Activated T-helper 1 cell treated with anti-CD3 and anti-CD28 coated beads, Interleukin-12 subunit alpha, Interleukin-12 subunit beta, Interleukin-2, Interleukin-4 antibody, amounts not matched to agents 30 ng/mL and 10 ng/mL and 1 ng/mL, durations not matched to agents 14 hours and 24 hours and 36 hours (primary cell): ENCODE data around the gene GPC5. TPM values are rescaled to one million over a fixed set of nuclear protein-coding genes. Genes with fewer than 3 reads are reported as not detected.
"Not testable (repeated sequence)": the region's sequence is repeated elsewhere in the genome, so short reads cannot be mapped to it uniquely, and the experiment has no call there.

Source experiments
- DNase-seq: peaks from one replicate; pipeline ENCODE4 v3.0.0; 2021; ENCODE audit warnings: low spot score
- H3K27ac Mint-ChIP-seq: one replicate; pipeline ENCODE4 v1.8.0; 2021; ENCODE audit warnings: mild to moderate bottlenecking, mixed read lengths
- H3K27me3 Mint-ChIP-seq: one replicate; pipeline ENCODE4 v1.8.0; 2022; ENCODE audit warnings: mild to moderate bottlenecking, moderate library complexity, mixed read lengths; ENCODE audit not compliant: insufficient read depth
- H3K36me3 Mint-ChIP-seq: one replicate; pipeline ENCODE4 v1.8.0; 2021; ENCODE audit warnings: low read depth, mixed read lengths
- H3K4me1 Mint-ChIP-seq: one replicate; pipeline ENCODE4 v1.8.0; 2021; ENCODE audit warnings: low read depth, mixed read lengths
- H3K4me3 Mint-ChIP-seq: one replicate; pipeline ENCODE4 v1.8.0; 2021; ENCODE audit warnings: mild to moderate bottlenecking, moderate library complexity, mixed read lengths
- H3K9me3 Mint-ChIP-seq: one replicate; pipeline ENCODE4 v1.8.0; 2021; ENCODE audit warnings: mixed read lengths
- intact Hi-C: fragments of 100-400 bp; cut with micrococcal nuclease; formaldehyde crosslinking; loops from one replicate; pipeline ENCODE4 v1.15.1; 2024
- total RNA-seq: library from RNA; stranded (reverse); gene quantifications from 2 replicates; pipeline ENCODE4 v1.2.3, GENCODE V29; 2022

GPC5 gene
- total RNA-seq, 1 donor from 2014 or later = not detected

GRCh38 chr13:92500192-92500591, 1101.8 kb downstream of the GPC5 start:
- no peak overlapping the region for H3K4me3 Mint-ChIP-seq
- no peaks in the 10 kb centered on the region for H3K27me3 Mint-ChIP-seq
- no peak overlapping the region for H3K27ac Mint-ChIP-seq
- no peaks in the 10 kb centered on the region for H3K4me1 Mint-ChIP-seq
- intact Hi-C loops = no loop called here
- H3K36me3 Mint-ChIP-seq = no peaks in the 10 kb centered on the region
- H3K9me3 Mint-ChIP-seq = peaks cover 10% of the 10 kb centered on the region
- no peak for DNase-seq

- intact Hi-C loops = no loop called here
- Mint-ChIP-seq H3K9me3 (peaks cover 3% of the 10 kb centered on the region), H3K27me3 (no peaks in the 10 kb centered on the region), H3K27ac (no peak overlapping the region), H3K4me3 (no peak overlapping the region), H3K4me1 (no peaks in the 10 kb centered on the region), H3K36me3 (no peaks in the 10 kb centered on the region)
- no peak for DNase-seq
Measured at GRCh38 chr13:92510416-92510815, 1112.0 kb downstream of the GPC5 start.

GRCh38 chr13:92512852-92513251, 1114.4 kb downstream of the GPC5 start:
- no peaks in the 10 kb centered on the region for H3K36me3 Mint-ChIP-seq
- no peak overlapping the region for H3K4me3 Mint-ChIP-seq
- no peak overlapping the region for H3K27ac Mint-ChIP-seq
- no peaks in the 10 kb centered on the region for H3K27me3 Mint-ChIP-seq
- no peak for DNase-seq
- H3K4me1 Mint-ChIP-seq = no peaks in the 10 kb centered on the region
- peaks cover 5% of the 10 kb centered on the region for H3K9me3 Mint-ChIP-seq
- intact Hi-C loops = no loop called here

GRCh38 chr13:92513672-92514071, 1115.3 kb downstream of the GPC5 start:
- no peak for DNase-seq
- H3K27ac Mint-ChIP-seq = no peak overlapping the region
- no peaks in the 10 kb centered on the region for H3K4me1 Mint-ChIP-seq
- intact Hi-C loops = no loop called here
- H3K36me3 Mint-ChIP-seq = no peaks in the 10 kb centered on the region
- H3K9me3 Mint-ChIP-seq = peaks cover 10% of the 10 kb centered on the region
- H3K27me3 Mint-ChIP-seq = no peaks in the 10 kb centered on the region
- no peak overlapping the region for H3K4me3 Mint-ChIP-seq

GRCh38 chr13:92514420-92515125, 1116.2 kb downstream of the GPC5 start:
- Mint-ChIP-seq H3K9me3 (peaks cover 10% of the 10 kb centered on the region), H3K27ac (no peak overlapping the region), H3K4me3 (no peak overlapping the region), H3K36me3 (no peaks in the 10 kb centered on the region), H3K27me3 (no peaks in the 10 kb centered on the region), H3K4me1 (no peaks in the 10 kb centered on the region)
- DNase-seq = no peak
- intact Hi-C loops = no loop called here

GRCh38 chr13:92516878-92517277, 1118.5 kb downstream of the GPC5 start:
- DNase-seq, H3K36me3 Mint-ChIP-seq, intact Hi-C loops, H3K27ac Mint-ChIP-seq, H3K27me3 Mint-ChIP-seq, H3K4me3 Mint-ChIP-seq, H3K4me1 Mint-ChIP-seq: not testable (repeated sequence)
- peaks cover 10% of the 10 kb centered on the region for H3K9me3 Mint-ChIP-seq

- H3K36me3 Mint-ChIP-seq, H3K9me3 Mint-ChIP-seq, H3K4me3 Mint-ChIP-seq, intact Hi-C loops, DNase-seq, H3K27ac Mint-ChIP-seq, H3K27me3 Mint-ChIP-seq, H3K4me1 Mint-ChIP-seq: not testable (repeated sequence)
Measured at GRCh38 chr13:92518622-92519021, 1120.2 kb downstream of the GPC5 start.

GRCh38 chr13:92530364-92530763, 1131.9 kb downstream of the GPC5 start:
- DNase-seq = no peak
- Mint-ChIP-seq H3K4me3 (no peak overlapping the region), H3K27me3 (no peaks in the 10 kb centered on the region), H3K4me1 (no peaks in the 10 kb centered on the region), H3K9me3 (no peaks in the 10 kb centered on the region), H3K36me3 (no peaks in the 10 kb centered on the region), H3K27ac (no peak overlapping the region)
- intact Hi-C loops = no loop called here

- no peaks in the 10 kb centered on the region for H3K36me3 Mint-ChIP-seq
- intact Hi-C loops = no loop called here
- no peak overlapping the region for H3K4me3 Mint-ChIP-seq
- no peak for DNase-seq
- H3K27me3 Mint-ChIP-seq = no peaks in the 10 kb centered on the region
- no peak overlapping the region for H3K27ac Mint-ChIP-seq
- H3K4me1 Mint-ChIP-seq = no peaks in the 10 kb centered on the region
- H3K9me3 Mint-ChIP-seq = no peaks in the 10 kb centered on the region
Measured at GRCh38 chr13:92535222-92536006, 1137.0 kb downstream of the GPC5 start.

GRCh38 chr13:92537471-92537870, 1139.0 kb downstream of the GPC5 start:
- Mint-ChIP-seq H3K36me3 (no peaks in the 10 kb centered on the region), H3K27me3 (no peaks in the 10 kb centered on the region), H3K9me3 (no peaks in the 10 kb centered on the region), H3K27ac (no peak overlapping the region), H3K4me1 (no peaks in the 10 kb centered on the region), H3K4me3 (no peak overlapping the region)
- intact Hi-C loops = no loop called here
- DNase-seq = no peak

- no peak for DNase-seq
- Mint-ChIP-seq H3K4me1 (no peaks in the 10 kb centered on the region), H3K27me3 (no peaks in the 10 kb centered on the region), H3K36me3 (no peaks in the 10 kb centered on the region), H3K27ac (no peak overlapping the region), H3K9me3 (no peaks in the 10 kb centered on the region), H3K4me3 (no peak overlapping the region)
- intact Hi-C loops = no loop called here
Measured at GRCh38 chr13:92538164-92538563, 1139.7 kb downstream of the GPC5 start.

GRCh38 chr13:92539148-92539547, 1140.7 kb downstream of the GPC5 start:
- DNase-seq, H3K27ac Mint-ChIP-seq, H3K4me3 Mint-ChIP-seq, intact Hi-C loops, H3K27me3 Mint-ChIP-seq, H3K36me3 Mint-ChIP-seq, H3K9me3 Mint-ChIP-seq, H3K4me1 Mint-ChIP-seq: not testable (repeated sequence)

GRCh38 chr13:92547266-92547665, 1148.8 kb downstream of the GPC5 start:
- intact Hi-C loops = no loop called here
- no peak for DNase-seq
- Mint-ChIP-seq H3K27me3 (no peaks in the 10 kb centered on the region), H3K4me1 (no peaks in the 10 kb centered on the region), H3K27ac (no peak overlapping the region), H3K36me3 (no peaks in the 10 kb centered on the region), H3K4me3 (no peak overlapping the region), H3K9me3 (no peaks in the 10 kb centered on the region)
